Fibroblast of the aortic adventitia (primary cell): Measurements from ENCODE around the gene TLE5. TPM values are rescaled to one million over a fixed set of nuclear protein-coding genes. Genes with fewer than 3 reads are reported as not detected.
"Not testable (repeated sequence)": the region's sequence is repeated elsewhere in the genome, so short reads cannot be mapped to it uniquely, and the experiment has no call there.

Experiments
- DNase-seq: peaks from one replicate; pipeline ENCODE4 v3.0.0-alpha.2; 2010; ENCODE audit warnings: low read depth
- H3K4me3 ChIP-seq: 2 replicates; pipeline ENCODE4 v1.5.1; 2011; ENCODE audit warnings: low read depth, mild to moderate bottlenecking, control low read depth, low read length, moderate library complexity
- CTCF ChIP-seq: IDR thresholded peaks from 2 replicates; pipeline ENCODE4 v1.5.1; 2011; ENCODE audit warnings: mild to moderate bottlenecking, low read length, control low read depth, inconsistent platforms; ENCODE audit not compliant: insufficient read depth
- total RNA-seq: library from RNA; depleted of rRNA; stranded (reverse); fragments of >200 nt; gene quantifications from 2 replicates; pipeline ENCODE4 v1.2.3, GENCODE V29; 2012; ENCODE audit warnings: low replicate concordance

TLE5 gene
- total RNA-seq, 1 donor: 232 TPM

DNA sequence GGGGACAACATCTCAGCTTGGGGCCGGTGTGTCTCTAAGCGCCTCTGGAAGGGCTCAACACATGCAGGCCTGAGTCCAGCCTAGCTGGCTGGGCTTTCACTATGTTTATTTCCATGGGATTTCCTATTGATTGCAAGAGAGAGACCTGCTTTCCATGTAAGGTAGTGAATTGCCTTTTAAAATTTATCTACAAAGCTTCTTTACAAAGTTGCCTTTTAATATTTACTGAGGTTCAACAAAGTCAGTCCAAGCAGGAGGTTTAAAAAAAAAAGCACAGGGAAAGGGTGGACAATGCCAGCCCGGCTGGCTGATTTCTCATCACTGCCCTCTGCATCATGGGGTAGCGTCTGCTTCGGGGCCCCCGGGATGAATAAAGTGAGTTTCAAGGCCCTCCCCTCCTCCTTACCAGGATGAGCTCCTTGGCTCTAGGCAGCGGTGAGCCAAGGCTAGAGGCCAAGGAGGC lies 49.0 kb downstream of the TLE5 start:
- H3K4me3 ChIP-seq: no peak overlapping the region
- TF ChIP-seq CTCF: no peak
- DNase-seq: no peak

GRCh38 chr19:3012621-3013262 lies 49.6 kb downstream of the TLE5 start:
- no peak for DNase-seq
- no peak for TF ChIP-seq CTCF

GRCh38 chr19:3012059-3012458 lies 50.2 kb downstream of the TLE5 start:
- not testable (repeated sequence) for H3K4me3 ChIP-seq, DNase-seq

More at GRCh38 chr19:3012621-3013262, 49.6 kb downstream of the TLE5 start:
- H3K4me3 ChIP-seq: no peak overlapping the region

GRCh38 chr19:3010871-3011270 lies 51.4 kb downstream of the TLE5 start:
- no peak for TF ChIP-seq CTCF
- H3K4me3 ChIP-seq: no peak overlapping the region
- no peak for DNase-seq

DNA sequence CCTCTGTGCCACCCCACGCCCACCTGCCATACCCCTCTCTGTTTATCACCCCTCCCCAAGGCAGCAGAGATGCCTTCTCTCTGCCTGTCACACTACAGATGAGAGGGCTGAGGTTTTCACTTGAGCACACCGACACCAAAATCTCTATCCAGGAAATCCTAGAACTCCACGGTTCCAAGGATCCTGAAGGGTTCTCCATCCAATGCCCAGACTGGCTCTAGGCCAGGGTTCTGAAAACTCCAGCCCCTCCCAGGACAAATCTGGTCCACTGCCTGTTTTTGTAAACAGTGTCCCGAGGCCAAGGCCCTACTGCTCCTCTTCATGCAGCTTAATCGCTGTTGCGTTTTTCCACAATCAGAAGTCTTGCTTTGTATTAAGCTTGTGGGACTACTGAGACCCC lies 53.3 kb downstream of the TLE5 start:
- no peak for TF ChIP-seq CTCF
- H3K4me3 ChIP-seq: no peak overlapping the region
- DNase-seq: no peak

- H3K4me3 ChIP-seq: no peak overlapping the region
- no peak for TF ChIP-seq CTCF
- no peak for DNase-seq
Observed at GRCh38 chr19:3007975-3008374, 54.3 kb downstream of the TLE5 start.

DNA sequence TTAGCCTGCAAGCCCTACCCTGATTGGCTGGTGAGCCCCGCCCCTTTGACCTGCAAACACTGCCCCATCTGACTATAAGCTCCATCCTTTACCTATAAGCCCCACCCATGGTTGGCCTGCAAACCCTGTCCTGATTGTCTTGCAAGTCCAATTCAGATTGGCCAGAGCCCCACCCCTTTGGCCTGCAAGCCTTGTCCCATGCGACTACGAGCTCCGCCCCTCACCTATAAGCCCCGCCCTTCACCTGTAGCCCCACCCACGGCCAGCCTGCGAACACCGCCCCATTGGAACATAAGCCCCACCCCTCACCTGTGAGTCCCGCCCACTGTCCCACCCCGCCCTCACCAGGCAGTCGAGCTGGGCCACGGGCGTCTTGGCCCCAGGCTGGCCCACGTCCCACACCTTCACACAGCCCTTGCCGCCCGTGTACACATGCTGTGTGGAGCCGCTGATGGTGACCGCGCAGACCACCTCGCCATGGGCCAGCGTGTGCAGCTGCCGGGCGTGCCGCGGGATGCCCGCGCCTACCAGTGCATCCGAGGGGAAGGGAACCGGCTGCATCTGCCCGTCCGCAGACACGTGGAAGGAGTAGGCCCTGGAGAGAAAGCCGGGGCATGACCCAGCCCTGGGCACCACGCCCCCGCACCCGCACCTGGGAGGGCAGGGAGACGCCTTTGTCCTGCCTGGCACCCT lies 56.1 kb downstream of the TLE5 start:
- TF ChIP-seq CTCF: no peak
- no peak for DNase-seq

More for the DNA sequence above, 56.1 kb downstream of the TLE5 start:
- no peak overlapping the region for H3K4me3 ChIP-seq
